HG02623 (cell line): ENCODE results near the gene ANTXR1.

Source experiments
- ATAC-seq: cut with Tn5 transposase; IDR thresholded peaks from one replicate; pipeline ENCODE4 v1.9.1; 2021; ENCODE audit warnings: moderate library complexity; ENCODE audit not compliant: unreplicated experiment

Gene ANTXR1

GRCh38 chr2:69013142-69013839 lies at the start of gene ANTXR1:
Gene ANTXR1, plus strand, starts transcription at chr2:69013179. Its CDS starts 321 bp downstream, at chr2:69013500.
- no peak for ATAC-seq

- no peak for ATAC-seq
Observed at GRCh38 chr2:68964282-68964681, 48.7 kb upstream of the ANTXR1 start.

GRCh38 chr2:68968221-68968620 lies 44.8 kb upstream of the ANTXR1 start:
- no peak for ATAC-seq

GRCh38 chr2:68969736-68970490 lies 43.1 kb upstream of the ANTXR1 start:
- ATAC-seq, result no peak

GRCh38 chr2:68970566-68971265 lies 42.3 kb upstream of the ANTXR1 start:
- no peak for ATAC-seq

- ATAC-seq, result no peak
Observed at GRCh38 chr2:68971591-68972231, 41.3 kb upstream of the ANTXR1 start.

GRCh38 chr2:68974251-68974650 lies 38.7 kb upstream of the ANTXR1 start, which contains the start of gene GKN1:
Gene GKN1, plus strand, starts transcription at chr2:68974636. Its CDS starts 42 bp downstream, at chr2:68974678.
- no peak for ATAC-seq

GRCh38 chr2:68974946-68975665 lies 37.9 kb upstream of the ANTXR1 start:
- ATAC-seq, result no peak

- ATAC-seq, result no peak
Observed at GRCh38 chr2:68975844-68976243, 37.1 kb upstream of the ANTXR1 start.

GRCh38 chr2:68977453-68977852 lies 35.5 kb upstream of the ANTXR1 start:
- no peak for ATAC-seq

- no peak for ATAC-seq
Observed at GRCh38 chr2:68978098-68978497, 34.9 kb upstream of the ANTXR1 start.

GRCh38 chr2:68980956-68981355 lies 32.0 kb upstream of the ANTXR1 start:
- no peak for ATAC-seq

GRCh38 chr2:68987021-68987503 lies 25.9 kb upstream of the ANTXR1 start:
- ATAC-seq, result no peak

GRCh38 chr2:68989035-68989434 lies 23.9 kb upstream of the ANTXR1 start:
- no peak for ATAC-seq

GRCh38 chr2:68992341-68992740 lies 20.6 kb upstream of the ANTXR1 start:
- ATAC-seq, result no peak

- ATAC-seq, result no peak
Observed at GRCh38 chr2:68992933-68993332, 20.0 kb upstream of the ANTXR1 start.

GRCh38 chr2:68993660-68994059 lies 19.3 kb upstream of the ANTXR1 start:
- ATAC-seq, result no peak

GRCh38 chr2:68994864-68995263 lies 18.1 kb upstream of the ANTXR1 start:
- ATAC-seq, result no peak

- no peak for ATAC-seq
Observed at GRCh38 chr2:68995916-68996315, 17.1 kb upstream of the ANTXR1 start.

- ATAC-seq, result no peak
Observed at GRCh38 chr2:68997401-68997800, 15.6 kb upstream of the ANTXR1 start.
